RWPE1 (cell line): ENCODE results near the gene PPM1B.

Source experiments
- CTCF ChIA-PET: fragments of 350-600 bp; sonication (Branson Sonifier 250); formaldehyde crosslinking; extraction: SDS; loops from one replicate; lab custom pipeline; 2021; lab: Yijun Ruan, JAX
- POLR2A ChIA-PET: fragments of 400-600 bp; formaldehyde crosslinking; extraction: SDS; loops from one replicate; lab custom pipeline; 2020; ENCODE audit warnings: antibody characterized with exemption; ENCODE audit not compliant: low non-redundant PET; lab: Yijun Ruan, JAX
- DNase-seq: peaks from one replicate; pipeline ENCODE4 v3.0.0; 2012; ENCODE audit warnings: low spot score
- H3K27ac ChIP-seq: fragments of 450-650 bp; 2 replicates; pipeline ENCODE4 v1.5.1; 2017
- TF ChIP-seq, protein P1 (sequence below): fragments of 450-650 bp; conservative IDR thresholded peaks from 2 replicates; pipeline ENCODE4 v1.5.1; 2017; ENCODE audit warnings: low read depth, mild to moderate bottlenecking

PPM1B gene

DNA sequence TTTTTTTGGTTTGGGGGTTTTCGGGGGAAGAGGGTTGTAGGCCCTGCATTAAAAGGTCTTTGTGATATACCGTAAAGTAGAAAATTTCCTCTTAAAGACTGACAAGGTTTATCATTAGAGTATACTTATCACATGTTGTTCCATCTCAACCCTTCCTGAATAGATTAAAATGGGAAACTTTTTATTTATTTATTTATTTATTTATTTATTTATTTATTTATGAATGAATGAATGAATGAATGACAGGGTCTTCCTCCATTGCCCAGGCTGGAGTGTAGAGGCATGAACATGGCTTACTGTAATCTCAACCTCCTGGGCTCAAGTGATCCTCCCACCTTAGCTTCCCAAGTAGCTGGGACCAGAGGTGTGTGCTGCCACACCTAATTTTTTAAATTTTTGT lies 58.1 kb downstream of the PPM1B start:
- no peak overlapping the region for H3K27ac ChIP-seq
- POLR2A ChIA-PET, result no interaction called here
- CTCF ChIA-PET, result no interaction called here
- TF ChIP-seq, protein P1, sequence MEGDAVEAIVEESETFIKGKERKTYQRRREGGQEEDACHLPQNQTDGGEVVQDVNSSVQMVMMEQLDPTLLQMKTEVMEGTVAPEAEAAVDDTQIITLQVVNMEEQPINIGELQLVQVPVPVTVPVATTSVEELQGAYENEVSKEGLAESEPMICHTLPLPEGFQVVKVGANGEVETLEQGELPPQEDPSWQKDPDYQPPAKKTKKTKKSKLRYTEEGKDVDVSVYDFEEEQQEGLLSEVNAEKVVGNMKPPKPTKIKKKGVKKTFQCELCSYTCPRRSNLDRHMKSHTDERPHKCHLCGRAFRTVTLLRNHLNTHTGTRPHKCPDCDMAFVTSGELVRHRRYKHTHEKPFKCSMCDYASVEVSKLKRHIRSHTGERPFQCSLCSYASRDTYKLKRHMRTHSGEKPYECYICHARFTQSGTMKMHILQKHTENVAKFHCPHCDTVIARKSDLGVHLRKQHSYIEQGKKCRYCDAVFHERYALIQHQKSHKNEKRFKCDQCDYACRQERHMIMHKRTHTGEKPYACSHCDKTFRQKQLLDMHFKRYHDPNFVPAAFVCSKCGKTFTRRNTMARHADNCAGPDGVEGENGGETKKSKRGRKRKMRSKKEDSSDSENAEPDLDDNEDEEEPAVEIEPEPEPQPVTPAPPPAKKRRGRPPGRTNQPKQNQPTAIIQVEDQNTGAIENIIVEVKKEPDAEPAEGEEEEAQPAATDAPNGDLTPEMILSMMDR, result no peak
- DNase-seq, result no peak

DNA sequence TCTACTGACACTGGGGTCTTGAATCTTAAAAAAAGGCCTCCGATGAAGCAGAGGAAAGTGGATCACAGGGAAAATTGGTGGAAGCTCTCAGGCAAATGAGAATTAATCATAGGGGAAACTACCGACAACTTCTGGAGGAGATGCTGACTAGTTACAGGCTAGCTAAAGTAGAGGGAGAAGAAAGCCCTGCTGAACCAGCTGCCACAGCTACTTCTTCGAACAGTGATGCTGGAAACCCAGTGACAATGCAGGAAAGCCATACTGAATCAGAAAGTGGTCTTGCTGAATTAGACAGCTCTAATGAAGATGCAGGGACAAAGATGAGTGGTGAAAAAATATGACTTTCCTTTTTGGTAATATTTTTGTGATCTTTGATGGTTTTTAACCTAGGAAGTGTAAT lies 61.7 kb downstream of the PPM1B start:
- TF ChIP-seq, protein P1, result no peak
- DNase-seq, result no peak
- H3K27ac ChIP-seq, result no peak overlapping the region
- CTCF ChIA-PET, result no interaction called here
- POLR2A ChIA-PET, result no interaction called here

DNA sequence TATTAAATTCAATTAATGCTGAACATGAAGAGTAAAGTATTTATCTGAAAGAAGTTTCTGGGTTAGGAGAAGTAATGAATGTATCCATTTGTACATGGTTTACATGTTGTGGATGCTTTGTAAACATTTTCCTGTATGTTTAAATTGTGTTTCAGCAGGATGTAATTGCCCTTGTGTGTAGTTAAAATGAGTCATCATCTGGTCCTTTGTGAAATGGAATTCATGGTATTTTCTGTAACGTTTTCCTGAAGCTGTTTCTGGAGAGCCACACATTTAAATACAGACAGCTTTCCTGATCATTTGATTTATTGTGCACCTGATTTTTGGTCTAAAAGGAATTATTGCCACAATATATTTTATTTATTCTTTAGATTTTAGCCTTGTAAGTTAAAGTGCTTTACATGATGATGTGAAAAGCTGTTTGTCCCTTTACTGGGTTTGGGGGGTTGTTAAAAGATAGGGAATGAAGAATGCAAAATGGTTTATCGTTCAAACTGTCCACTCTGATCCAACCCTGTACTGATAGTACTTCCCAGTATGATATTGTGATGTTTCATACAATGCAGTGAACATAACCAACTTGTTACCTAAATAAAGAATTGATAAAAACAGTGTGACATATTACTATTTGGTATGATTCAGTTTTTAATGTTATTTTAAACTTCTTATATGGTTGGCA lies 64.9 kb downstream of the PPM1B start:
- peak; percentile 84 for DNase-seq
- ChIA-PET POLR2A (no interaction called here), CTCF (interaction anchor here (0.7 to 1.0 kb wide), 2 partner anchors 11 to 190 kb away, joined by 3 read pairs; no protein-coding TSS in a partner anchor)
- no peak overlapping the region for H3K27ac ChIP-seq
- TF ChIP-seq, protein P1, result no peak

DNA sequence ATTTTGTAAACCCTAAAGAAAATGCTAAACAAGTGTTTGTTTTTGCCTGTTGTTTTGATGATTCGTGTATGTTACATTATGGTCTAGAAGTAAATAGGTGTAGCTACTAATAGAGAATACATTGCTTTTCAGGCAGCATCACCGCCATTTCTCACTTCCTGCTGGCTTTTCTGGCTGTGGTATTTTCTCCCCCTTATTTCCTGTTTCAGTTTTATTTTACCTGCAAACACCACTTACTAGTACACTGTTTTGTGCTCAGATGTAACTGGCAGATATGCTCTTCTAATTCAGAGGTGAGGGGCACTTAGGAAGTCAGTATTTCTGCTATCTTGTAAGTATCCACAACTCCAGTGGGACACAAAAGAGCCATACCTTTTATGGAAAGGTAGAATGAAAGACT lies 68.5 kb downstream of the PPM1B start:
- ChIA-PET POLR2A (no interaction called here), CTCF (interaction anchor here (0.6 kb wide), 1 partner anchor 181 kb away, joined by 4 read pairs; no protein-coding TSS in a partner anchor)
- H3K27ac ChIP-seq, result no peak overlapping the region
- TF ChIP-seq, protein P1, result no peak
- no peak for DNase-seq

DNA sequence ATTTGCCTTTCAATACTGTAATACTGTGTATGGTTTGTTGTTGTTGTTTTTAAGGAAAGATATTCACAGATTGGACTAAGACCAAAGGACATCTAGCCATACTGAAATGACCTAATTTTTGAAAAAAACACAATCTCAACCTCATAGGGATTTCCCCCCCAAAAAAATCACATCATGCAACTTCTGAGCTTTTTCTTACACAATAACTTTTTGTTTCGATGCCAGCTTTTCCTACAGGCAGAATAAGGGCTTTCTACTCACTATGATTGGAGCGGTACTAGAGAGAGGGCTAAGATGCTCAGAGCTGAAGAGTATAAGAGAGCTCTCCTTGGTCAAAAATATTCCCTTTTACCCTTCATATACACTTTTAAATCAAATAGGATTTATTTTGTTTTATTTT lies 74.2 kb downstream of the PPM1B start:
- ChIA-PET POLR2A (no interaction called here), CTCF (interaction anchor here (0.6 to 1.9 kb wide), 5 partner anchors 10 to 713 kb away, joined by 3 to 6 read pairs (median 3); no protein-coding TSS in a partner anchor)
- TF ChIP-seq, protein P1, result no peak
- H3K27ac ChIP-seq, result no peak overlapping the region
- DNase-seq, result no peak

DNA sequence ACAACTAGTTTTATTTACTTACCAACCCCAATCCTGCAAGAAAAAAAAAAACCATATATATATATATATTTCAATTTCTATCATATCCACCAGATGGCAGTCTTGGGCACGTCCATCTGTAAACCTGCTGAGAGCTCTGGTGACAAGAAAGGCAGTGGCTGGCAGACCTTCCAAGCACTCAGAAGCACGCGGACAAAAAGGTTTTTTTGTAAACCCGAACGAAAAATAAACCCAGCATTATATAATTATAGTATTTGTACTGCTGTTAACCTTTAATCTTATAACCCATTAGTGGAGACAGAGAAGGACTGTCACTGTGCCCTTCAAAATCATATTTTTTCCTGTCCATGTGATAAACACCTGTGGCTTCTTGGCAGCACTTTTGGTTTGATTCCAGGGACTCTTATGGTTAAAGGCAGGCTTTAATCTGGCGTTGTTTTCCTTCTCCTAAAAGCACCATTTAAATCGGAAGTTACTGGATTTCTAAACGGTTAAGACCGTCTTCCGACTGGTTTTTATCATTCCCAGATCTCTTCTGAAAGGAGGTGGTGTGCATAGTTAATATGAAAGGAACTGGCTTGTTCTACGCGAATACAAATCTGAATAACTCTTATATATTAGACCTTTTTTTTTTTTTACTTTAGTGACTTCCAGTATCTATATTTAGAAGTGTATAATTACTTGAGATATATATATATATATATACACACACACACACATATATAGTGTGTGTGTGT lies 75.6 kb downstream of the PPM1B start:
- ChIA-PET CTCF (interaction anchor here (0.6 to 1.2 kb wide), 10 partner anchors 8 to 849 kb away, joined by 3 to 6 read pairs (median 4); partner anchors contain the start of genes CAMKMT and PREPL), POLR2A (no interaction called here)
- DNase-seq, result peak; percentile 51
- no peak overlapping the region for H3K27ac ChIP-seq
- TF ChIP-seq, protein P1, result peak; percentile 53; the same call in 1 of the 2 replicates
